GM04504 (cell line): Measurements from ENCODE around the gene TBC1D17.
A peak's percentile ranks its signal among the peaks of the same experiment; 100 is the strongest.

ENCODE experiments used
- DNase-seq: peaks from one replicate; pipeline ENCODE4 v3.0.0-alpha.2; 2012; ENCODE audit warnings: low read depth

TBC1D17 gene

DNA sequence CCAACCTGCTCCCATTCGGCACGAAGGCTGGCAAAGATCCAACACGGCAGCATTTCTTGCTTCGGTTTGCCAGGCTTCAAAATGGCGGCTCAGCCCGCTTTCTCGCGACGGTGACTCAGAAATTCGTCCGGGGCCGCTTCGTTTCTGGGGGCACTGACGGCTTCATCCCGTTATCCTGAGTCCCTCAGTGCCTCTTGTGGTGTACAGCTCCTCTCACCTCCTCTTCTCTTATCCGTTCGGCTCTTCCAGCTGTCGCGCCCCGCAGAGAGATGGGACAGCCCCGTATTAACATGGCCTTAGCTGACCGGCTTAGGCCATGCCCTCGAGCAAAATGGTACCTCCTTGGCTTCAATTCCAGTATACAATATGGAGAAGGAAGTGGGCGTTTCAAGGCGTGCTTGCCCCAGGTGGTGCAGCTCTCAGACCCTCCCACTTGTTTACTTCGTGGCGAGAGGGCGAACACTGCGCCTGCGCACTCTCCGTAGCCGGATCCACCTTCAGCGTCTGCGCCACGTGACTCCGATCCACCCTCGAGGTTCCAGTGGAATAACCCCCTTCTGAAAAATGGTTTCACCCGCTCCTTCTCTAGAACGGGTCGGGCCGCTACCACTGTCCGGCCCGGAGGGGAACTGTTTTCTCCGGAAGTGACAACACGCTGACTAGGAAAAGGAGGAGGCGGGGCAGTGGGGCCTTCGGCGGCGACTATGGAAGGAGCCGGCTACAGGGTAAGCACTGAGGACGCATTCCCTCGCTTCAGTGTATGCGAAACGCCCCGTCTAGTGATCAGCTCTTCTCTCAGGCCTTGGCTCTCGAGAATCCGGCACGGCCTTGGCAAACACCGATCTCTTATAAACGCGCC, at the start of gene TBC1D17, which contains the start of gene AKT1S1:
Gene TBC1D17 (plus strand): TSS at position 683 of the 859 bp plus-strand sequence. CDS start 22 bp downstream, at position 705.
Gene AKT1S1 (minus strand): TSS at position 336 of the 859 bp plus-strand sequence. CDS start 4,060 bp downstream, outside the sequence.
- peak; percentile 100 for DNase-seq

DNA sequence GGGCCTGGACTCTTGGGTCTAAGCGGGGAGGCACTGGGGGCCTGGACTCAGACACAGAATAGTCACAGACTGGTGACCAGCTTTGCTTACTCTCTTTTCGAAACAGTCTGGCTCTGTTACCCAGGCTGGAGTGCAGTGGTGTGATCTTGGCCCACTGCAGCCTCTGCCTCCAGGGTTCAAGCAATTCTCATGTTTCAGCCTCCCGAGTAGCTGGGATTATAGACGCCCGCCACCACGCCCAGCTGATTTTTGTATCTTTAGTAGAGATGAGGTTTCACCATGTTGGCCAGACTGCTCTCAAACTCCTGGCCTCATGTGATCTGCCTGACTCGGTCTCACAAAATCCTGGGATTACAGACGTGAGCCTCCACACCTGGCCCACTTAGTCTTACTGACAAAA, 48.3 kb upstream of the TBC1D17 start:
- no peak for DNase-seq

DNA sequence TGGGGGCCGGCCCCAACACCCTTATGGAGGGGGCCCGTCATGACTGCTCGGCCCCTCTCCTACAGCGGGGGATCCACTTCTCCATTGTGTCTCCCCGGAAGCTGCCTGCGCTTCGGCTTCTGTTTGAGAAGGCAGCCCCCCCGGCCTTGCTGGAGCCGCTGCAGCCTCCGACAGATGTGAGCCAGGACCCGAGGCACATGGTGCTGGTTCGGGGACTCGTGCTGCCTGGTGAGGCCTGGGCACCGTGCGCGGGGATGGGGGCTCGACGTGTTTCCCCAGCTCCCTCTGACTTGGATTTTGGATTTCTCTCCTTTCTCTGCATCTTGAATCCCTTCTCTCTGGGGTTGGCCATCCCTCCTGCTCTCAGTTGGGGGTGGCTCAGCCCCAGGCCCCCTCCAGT, 47.8 kb upstream of the TBC1D17 start:
- DNase-seq, result no peak

DNA sequence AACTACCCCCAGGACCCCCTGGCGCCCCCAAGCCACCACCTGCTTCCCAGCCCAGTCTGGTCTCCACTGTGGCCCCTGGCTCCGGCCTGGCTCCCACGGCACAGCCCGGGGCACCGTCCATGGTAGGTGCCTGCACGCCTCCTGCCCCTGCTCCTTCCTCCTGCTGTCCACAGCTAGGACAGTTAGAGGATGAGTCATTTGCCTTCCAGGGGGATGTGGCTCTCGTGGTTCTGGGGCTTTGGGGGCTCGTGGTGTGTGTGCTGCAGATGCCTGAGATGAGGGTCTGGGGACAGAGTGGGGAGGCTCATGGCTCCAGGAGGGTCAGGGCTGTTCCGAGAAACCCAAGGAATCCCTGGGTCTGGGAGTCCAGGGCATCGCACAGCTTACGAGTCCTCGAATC, 46.7 kb upstream of the TBC1D17 start:
- DNase-seq, result no peak

DNA sequence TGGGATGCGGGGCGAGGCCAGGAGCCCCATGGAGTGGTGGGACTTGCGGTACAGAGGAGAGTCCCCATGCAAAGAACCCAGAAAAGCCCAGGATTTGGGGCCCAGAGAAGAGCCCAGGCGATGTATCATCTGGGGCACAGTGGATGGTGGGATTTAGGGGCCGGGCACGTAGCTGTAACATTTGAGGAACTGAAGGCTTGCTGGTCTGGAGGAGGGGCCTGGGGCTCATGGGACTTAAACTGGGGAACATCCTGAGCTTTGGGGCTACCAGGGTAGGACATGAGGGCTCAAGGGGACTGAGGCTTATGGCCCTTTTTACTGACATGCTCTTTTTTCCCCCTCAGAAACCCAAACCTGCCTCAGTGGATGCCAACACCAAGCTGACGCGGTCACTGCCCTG, 45.9 kb upstream of the TBC1D17 start:
- no peak for DNase-seq

DNA sequence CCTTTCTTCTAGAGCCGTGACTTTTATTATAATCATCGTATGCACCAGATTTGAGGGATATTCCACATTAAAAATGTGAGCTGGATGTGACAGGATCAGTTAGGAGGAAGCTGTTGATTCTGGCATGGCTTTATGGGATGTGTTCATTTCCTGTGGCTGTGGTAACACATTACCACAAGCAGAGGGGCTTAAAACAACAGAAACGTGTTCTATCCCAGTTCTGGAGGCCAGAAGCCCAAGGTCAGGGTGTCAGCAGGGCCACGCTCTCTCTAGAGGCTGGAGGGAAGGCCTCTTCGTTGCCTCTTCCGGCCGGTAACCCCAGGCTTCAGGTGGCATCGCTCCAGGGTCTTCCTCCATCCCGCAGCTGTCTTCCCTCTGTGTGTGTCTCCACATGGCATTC, 44.9 kb upstream of the TBC1D17 start:
- DNase-seq, result no peak

DNA sequence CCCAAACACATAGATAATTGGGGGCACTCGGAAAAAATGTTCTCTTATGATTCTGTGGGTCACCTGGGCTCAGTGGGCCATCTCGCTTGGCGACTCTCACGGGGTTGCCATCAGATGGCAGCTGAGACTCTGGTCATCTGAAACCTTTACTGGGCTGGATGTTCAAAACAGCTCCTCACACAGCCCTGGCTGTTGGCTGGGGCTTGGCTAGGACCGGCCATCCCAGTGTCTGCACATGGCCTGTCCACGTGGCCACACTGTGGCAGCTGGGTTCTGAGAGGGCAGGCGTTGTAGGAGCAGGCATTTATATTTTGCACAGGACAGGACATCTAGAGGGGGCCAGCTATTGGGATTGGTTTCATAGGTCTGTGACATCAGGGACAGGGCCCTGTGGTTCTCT, 43.9 kb upstream of the TBC1D17 start:
- DNase-seq, result no peak

DNA sequence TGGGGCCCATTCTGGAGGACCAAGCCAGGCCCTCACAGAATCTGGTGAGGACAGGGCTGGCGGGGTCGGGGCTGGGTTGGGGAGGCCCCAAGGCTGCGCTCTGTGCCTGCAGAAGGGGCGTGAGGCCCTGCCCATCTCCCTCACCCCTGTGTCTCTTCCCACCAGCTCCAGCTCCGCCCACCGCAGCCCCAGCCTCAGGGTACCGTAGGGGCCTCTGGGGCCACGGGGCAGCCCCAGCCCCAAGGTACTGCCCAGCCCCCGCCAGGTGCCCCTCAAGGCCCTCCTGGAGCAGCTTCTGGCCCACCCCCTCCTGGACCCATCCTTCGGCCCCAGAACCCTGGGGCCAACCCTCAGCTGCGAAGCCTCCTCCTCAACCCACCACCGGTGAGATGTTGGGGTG, 41.9 kb upstream of the TBC1D17 start:
- DNase-seq, result no peak

DNA sequence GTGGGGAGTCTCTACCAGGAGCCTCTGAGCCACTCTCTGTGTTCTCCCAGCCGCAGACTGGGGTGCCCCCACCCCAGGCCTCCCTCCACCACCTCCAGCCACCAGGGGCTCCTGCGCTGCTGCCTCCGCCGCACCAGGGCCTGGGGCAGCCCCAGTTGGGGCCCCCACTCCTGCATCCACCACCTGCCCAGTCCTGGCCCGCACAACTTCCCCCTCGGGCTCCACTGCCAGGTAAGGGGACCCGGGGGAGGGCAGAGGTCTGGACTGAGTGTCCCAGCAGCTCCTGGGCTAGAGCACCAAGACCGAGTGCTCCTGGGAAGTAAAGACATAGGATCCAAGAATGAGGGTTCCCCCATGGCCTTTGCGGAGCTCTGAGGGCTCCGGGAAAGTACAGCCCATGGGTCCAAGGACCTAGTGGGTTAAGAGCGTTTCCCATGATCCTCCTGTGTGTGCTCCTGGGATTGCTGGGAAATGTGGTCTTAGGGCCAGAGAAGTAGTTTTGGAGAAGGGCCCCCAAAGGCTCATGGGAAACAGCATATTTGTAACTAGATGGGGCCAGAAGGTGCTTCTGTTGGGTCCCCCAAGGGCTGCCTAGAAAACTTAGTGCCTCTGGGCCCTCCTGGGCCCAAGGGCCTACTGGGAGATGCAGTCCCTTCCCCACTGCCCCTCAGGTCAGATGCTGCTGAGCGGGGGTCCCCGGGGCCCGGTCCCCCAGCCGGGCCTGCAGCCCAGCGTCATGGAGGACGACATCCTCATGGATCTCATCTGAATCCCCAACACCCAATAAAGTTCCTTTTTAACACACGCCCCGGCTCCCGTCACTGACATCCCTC, 41.1 kb upstream of the TBC1D17 start:
- no peak for DNase-seq

DNA sequence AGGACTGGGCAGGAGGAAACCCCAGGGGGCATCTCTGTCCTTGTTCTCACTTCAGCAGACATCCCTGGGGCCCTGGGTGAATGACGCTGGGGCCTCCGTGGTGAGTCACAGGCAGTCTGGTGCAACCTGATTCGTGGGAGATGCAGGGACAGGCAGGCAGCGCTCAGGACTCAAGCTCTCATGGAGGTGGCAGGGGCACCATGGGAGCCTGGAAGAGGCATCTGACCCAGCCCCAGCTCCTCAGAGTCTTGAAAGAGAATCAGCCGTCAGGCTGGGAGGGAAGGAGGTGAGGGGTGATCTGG, 40.5 kb upstream of the TBC1D17 start:
- DNase-seq, result no peak

DNA sequence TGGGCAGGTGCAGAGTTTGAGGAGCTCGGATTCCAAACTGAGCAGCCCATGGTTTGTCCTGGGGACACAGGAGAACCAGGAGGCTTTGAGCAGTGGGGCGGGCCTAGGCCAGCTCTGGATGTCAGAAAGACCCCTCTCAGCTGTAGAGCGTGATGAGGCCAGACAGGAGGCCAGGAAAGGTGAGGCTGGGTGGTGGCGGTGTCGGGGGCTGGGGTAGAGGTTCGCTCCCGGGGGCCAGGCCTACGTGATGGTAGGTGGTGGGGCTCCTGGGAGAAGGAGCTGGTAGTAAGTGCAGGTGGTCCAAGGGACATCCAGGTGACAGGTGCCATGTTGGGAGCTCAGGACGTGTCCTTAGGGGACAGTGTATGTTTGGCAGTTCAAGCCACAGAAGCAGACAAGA, 40.1 kb upstream of the TBC1D17 start:
- DNase-seq, result no peak

DNA sequence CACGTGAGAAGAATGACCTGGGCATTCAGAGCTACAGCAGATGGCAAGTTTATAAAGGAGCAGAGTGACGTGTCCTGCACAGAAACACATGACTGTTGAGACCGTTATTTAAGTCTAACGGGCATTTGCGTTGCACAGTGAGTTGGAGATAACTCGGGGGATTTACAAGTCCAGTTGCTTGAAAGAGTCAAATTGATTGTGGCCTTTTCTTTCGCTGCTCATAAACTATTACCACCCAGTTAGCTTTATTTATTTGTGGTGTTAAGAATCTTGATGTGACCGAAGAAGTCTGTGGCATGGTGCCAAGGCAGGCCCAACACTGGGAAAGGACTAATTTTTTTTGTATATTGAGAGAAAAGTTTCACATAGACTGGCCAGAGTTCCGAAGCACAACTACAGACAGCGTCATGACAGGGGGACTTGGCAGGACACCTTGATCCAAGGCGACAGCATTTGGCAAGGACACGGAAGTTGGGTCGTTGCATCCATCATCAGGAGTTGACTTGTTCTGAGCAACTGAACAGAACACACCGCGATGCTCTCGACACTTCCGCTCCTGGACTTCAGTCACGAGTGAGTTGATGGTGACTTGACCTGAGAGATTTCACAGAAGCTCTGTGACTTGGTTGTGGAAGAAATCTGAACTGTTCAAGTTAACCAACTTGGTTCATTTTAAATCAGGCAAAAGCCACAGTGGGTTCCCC, 38.5 kb upstream of the TBC1D17 start:
- DNase-seq, result no peak

DNA sequence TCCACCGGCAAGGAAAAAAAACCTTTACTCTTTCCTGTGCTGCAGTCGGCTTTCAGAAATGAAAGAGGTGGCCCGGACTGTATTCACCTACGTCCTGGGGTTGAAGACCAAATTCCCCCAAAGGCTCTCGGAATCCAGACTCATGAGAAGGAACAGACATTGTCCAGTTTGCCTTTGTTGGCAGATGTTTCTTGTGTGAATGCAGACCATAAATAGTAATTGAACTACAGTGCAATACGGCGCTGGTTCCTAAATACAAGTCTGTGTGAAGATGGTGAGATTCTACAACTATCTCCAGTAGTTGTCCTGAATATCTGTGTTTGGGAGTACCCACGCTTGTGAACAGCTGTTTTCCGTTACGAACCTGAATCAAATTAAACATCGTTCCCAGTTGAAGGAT, 37.8 kb upstream of the TBC1D17 start:
- DNase-seq, result no peak

DNA sequence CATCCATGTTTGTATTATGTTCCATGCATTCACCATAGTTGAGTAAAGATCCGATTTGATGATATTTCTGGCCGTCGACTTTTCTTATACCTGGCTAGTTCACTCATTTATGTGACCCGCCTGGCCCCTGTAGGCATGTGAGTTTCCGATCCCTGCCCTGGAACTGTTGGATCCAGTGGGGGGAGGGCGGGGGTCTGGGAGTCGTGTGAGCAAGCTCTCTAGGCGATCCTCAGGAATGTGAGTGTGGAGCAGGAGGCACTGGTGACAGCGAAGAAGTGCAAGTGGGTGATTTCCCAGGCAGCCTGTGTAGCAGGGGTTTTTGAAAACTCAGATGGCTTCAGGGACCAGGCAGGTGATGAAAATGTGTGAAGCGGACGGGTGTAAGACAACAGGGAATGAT, 37.2 kb upstream of the TBC1D17 start:
- DNase-seq, result no peak

DNA sequence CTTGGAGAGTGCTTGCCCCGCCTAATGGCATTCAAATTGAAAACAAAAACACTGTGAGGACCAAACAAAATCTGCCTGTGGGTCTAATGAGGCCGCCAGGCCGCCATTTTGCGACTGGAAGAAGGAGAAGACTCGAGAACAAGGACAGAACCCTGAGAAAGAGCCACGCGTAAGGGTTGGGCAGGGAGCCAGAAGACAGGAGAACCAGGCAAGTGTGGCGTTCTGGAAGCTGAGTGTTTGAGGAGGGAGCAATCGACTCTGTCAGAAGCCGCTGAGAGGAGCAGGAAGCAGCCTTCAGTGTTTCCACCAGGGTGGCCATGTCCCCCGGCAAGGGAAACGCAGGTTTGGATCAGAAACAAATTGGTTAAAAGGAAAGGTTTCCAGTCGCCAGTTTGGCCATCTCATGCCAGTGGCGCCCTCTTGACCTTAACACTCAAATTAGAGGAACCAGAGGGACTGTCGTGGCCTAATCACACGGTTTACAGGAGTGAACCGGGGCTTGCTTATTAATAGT, 36.7 kb upstream of the TBC1D17 start:
- DNase-seq, result no peak

DNA sequence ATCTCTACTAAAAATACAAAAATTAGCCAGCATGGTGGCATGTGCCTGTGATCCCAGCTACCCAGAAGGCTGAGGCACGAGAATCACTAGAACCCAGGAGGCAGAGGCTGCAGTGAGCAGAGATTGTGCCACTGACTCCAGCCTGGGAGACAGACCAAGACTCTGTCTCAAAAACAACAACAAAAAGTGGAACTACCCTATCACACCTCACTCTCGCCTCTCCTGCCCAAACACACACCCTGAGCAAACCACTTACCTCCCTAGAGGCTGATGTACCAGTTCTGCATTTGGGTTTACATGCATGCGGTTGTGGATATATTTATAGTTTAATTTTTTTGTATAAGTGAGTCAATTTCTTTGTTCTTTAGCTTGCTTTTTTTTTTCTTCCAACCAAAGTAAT, 34.2 kb upstream of the TBC1D17 start:
- DNase-seq, result no peak

DNA sequence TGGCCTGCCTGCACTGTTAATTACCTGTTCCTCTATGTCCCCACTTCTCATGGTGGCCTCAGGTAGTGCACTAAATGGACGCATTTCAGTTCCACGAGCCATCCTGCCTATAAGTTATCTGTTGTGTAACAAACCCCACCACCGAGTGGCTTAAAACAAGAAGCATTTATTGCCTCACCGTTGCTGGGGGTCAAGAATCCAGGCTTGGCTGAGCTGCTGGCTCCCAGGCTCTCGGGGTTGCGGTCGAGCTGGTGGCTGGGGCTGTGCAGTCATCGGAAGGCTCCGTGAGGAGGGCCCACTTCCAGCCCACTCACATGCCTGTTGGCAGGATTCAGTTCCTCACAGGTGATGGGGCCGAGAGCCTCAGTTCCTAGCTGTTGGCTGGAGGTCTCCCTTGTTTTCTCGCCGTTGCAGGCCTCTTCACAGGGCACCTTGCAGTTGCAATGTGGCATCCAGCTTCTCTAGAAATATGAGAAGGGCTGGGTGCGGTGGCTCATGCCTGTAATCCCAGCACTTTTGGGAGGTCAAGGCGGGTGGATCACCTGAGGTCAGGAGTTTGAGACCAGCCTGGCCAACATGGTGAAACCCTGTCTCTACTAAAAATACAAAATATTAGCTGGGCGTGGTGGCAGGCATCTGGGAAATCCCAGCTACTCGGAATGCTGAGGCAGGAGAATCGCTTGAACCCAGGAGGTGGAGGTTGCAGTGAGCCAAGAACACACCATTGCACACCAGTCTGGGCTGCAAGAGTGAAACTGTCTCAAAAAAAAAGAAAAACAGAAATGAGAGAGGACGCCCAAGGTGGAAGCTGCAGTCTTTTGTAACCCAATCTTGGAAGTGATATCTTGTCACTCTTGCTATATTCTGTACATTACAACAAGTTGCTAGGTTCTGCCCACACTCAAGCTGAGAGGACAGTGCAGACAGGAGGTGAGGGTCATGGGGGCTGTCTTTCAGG, 33.1 kb upstream of the TBC1D17 start:
- no peak for DNase-seq

DNA sequence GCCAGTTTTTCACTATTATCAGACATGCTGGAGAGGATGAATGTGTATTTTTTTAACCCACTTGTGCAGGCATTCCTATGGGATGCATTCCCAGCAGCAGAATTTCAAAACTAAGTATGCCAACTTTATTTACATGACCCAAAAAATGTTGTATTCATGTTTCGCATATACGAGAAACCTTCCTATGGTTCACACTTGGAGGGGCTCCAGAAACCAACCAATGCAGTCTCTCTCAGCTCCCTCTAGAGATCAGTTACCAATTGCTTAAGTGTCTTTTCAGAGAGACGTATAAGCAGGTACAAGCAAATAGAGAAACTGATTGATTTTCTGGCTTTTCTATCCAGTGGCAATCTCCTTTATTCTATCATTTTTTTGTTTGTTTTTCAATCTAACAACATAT, 32.1 kb upstream of the TBC1D17 start:
- no peak for DNase-seq

DNA sequence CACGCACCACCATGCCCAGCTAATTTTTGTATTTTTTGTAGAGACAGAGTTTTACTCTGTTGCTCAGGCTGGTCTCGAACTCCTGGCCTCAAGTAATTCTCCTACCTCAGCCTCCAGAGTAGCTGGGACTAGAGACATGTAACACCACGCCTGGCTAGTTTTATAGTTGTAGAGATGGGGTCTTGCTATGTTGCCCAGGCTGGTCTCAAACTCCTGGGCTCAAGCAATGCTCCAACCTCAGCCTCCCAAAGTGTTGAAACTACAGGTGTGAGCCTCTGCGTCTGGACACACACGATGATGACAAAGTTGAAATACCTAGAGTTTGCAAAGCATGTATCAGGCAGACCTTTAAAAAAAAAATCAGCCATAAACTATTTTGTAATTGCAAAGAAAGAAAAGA, 31.1 kb upstream of the TBC1D17 start:
- no peak for DNase-seq

DNA sequence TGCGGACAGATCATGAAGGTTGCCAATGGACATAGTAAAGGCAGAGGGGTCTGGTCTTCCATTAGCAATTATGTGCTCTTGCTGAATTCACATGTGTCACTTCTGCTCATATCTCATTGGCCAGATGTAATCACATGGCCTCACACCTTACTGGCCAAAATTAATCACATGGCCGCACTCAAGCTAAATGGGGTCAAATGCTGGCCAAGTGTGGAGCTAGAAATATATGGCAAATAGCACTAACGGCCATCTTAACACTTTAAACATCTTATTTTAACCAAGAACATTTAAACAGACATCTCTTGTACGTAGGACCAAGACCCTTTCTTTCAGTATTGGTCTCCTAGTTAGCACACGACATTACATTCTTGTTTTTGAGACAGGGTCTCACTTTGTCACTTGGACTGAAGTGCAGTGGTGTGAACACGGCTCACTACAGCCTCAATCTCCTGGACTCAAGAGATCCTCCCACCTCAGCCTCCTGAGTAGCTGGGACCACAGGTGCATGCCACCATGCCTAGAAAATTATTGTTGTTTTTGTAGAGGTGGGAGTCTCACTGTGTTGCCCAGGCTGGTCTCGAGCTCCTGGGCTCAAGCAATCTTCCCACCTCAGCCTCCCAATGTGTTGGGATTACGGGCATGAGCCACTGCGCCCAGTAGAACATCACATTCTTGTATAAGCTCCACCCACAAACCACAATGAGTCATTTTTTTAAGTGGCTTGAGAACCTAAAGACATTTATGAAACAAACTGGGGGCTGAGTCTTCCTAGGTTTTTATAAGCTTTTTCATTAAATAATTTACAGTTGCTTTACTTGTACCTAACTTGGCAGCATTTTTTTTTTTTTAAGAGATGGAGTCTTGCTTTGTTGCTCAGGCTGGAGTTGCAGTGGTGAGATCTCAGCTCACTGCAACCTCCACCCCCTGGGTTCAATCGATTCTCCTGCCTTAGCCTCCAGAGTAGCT, 29.5 kb upstream of the TBC1D17 start:
- DNase-seq, result peak; percentile 61
